HepG2 (cell line): ENCODE data around the gene RHOBTB3.
"Not testable (repeated sequence)": the region's sequence is repeated elsewhere in the genome, so short reads cannot be mapped to it uniquely, and the experiment has no call there.

Experiments
- ARNTL ChIP-seq: sonication (generic); formaldehyde crosslinking; IDR thresholded peaks from 2 replicates; pipeline ENCODE4 v1.4.0; 2020; ENCODE audit warnings: mild to moderate bottlenecking, missing genetic modification reagents
- CBFB ChIP-seq: sonication (generic); formaldehyde crosslinking; IDR thresholded peaks from 2 replicates; pipeline ENCODE4 v1.4.0; 2020; ENCODE audit warnings: missing genetic modification reagents
- CEBPZ ChIP-seq: IDR thresholded peaks from 2 replicates; pipeline ENCODE4 v1.6.1; 2012; ENCODE audit warnings: low read length, improper control_type of control experiment
- CTCF ChIP-seq: sonication (generic); formaldehyde crosslinking; IDR thresholded peaks from 2 replicates; pipeline ENCODE4 v1.5.0; 2020; ENCODE audit warnings: mild to moderate bottlenecking, missing genetic modification reagents, moderate library complexity
- DMAP1 ChIP-seq: IDR thresholded peaks from 2 replicates; pipeline ENCODE4 v1.6.1; 2016
- KAT8 ChIP-seq: IDR thresholded peaks from 2 replicates; pipeline ENCODE4 v1.6.1; 2016; ENCODE audit warnings: missing genetic modification reagents, missing compliant biosample characterization
- MAX ChIP-seq: IDR thresholded peaks from 2 replicates; pipeline ENCODE4 v1.6.1; 2012; ENCODE audit warnings: inconsistent platforms
- POLR2A ChIP-seq, 2 experiments: IDR thresholded peaks; 2 replicates each; pipeline ENCODE4 v1.6.1; 2011; ENCODE audit warnings: low read depth in 2 of 2, low read length in 2 of 2, mild to moderate bottlenecking in 1 of 2, moderate library complexity in 1 of 2; ENCODE audit not compliant: insufficient read depth in 1 of 2
- SSRP1 ChIP-seq: IDR thresholded peaks from 2 replicates; pipeline ENCODE4 v1.6.1; 2016; ENCODE audit warnings: control low read depth
- ZNF552 ChIP-seq: sonication (generic); formaldehyde crosslinking; IDR thresholded peaks from 2 replicates; pipeline ENCODE4 v1.9.0; 2022; ENCODE audit warnings: missing genetic modification reagents, mild to moderate bottlenecking, borderline replicate concordance
- ZNF564 ChIP-seq: sonication (generic); formaldehyde crosslinking; IDR thresholded peaks from 2 replicates; pipeline ENCODE4 v1.8.1; 2023; ENCODE audit warnings: mild to moderate bottlenecking, missing genetic modification reagents
- TF ChIP-seq, protein P1 (sequence below): sonication (generic); formaldehyde crosslinking; IDR thresholded peaks from 2 replicates; pipeline ENCODE4 v1.5.0; 2020; ENCODE audit warnings: missing genetic modification reagents
- TF ChIP-seq, protein P2 (sequence below): sonication (generic); formaldehyde crosslinking; IDR thresholded peaks from 2 replicates; pipeline ENCODE4 v1.4.0; 2020; ENCODE audit warnings: missing genetic modification reagents

DNA sequence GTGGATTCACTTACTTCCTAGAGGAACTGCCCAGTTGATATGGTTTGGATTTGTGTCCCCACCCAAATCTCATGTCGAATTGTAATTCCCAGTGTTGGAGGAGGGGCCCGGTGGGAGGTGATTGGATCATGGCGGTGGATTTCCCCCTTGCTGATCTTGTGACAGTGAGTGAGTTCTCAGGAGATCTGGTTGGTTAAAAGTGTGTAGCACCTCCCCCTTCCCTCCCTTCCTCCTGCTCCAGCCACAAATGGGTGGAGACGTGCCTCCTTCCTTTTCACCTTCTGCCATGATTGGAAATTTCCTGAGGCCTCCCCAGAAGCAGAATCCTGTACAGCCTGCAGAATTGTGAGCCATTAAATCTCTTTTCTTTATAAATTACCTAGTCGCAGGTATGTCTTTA lies 17.9 kb upstream of the RHOBTB3 start:
- TF ChIP-seq SSRP1 (CRISPR knock-in tag); ZNF564 (CRISPR knock-in tag); CTCF (CRISPR knock-in tag); POLR2A (IDR thresholded peaks at IDR 0.05; ENCODE audit: insufficient read depth in 1 of 2, low read depth in 2 of 2, low read length in 2 of 2); CBFB; CEBPZ; KAT8; MAX; ARNTL (CRISPR knock-in tag); ZNF552 (CRISPR knock-in tag); DMAP1 (CRISPR knock-in tag): not testable (repeated sequence)
- TF ChIP-seq, protein P1, sequence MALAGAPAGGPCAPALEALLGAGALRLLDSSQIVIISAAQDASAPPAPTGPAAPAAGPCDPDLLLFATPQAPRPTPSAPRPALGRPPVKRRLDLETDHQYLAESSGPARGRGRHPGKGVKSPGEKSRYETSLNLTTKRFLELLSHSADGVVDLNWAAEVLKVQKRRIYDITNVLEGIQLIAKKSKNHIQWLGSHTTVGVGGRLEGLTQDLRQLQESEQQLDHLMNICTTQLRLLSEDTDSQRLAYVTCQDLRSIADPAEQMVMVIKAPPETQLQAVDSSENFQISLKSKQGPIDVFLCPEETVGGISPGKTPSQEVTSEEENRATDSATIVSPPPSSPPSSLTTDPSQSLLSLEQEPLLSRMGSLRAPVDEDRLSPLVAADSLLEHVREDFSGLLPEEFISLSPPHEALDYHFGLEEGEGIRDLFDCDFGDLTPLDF (CRISPR knock-in tag), result not testable (repeated sequence)
- TF ChIP-seq, protein P2, sequence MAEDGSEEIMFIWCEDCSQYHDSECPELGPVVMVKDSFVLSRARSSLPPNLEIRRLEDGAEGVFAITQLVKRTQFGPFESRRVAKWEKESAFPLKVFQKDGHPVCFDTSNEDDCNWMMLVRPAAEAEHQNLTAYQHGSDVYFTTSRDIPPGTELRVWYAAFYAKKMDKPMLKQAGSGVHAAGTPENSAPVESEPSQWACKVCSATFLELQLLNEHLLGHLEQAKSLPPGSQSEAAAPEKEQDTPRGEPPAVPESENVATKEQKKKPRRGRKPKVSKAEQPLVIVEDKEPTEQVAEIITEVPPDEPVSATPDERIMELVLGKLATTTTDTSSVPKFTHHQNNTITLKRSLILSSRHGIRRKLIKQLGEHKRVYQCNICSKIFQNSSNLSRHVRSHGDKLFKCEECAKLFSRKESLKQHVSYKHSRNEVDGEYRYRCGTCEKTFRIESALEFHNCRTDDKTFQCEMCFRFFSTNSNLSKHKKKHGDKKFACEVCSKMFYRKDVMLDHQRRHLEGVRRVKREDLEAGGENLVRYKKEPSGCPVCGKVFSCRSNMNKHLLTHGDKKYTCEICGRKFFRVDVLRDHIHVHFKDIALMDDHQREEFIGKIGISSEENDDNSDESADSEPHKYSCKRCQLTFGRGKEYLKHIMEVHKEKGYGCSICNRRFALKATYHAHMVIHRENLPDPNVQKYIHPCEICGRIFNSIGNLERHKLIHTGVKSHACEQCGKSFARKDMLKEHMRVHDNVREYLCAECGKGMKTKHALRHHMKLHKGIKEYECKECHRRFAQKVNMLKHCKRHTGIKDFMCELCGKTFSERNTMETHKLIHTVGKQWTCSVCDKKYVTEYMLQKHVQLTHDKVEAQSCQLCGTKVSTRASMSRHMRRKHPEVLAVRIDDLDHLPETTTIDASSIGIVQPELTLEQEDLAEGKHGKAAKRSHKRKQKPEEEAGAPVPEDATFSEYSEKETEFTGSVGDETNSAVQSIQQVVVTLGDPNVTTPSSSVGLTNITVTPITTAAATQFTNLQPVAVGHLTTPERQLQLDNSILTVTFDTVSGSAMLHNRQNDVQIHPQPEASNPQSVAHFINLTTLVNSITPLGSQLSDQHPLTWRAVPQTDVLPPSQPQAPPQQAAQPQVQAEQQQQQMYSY (CRISPR knock-in tag), result not testable (repeated sequence)
